GM23338 (cell line): ENCODE data around the gene EXOC4. TPM values are rescaled to one million over a fixed set of nuclear protein-coding genes. Genes with fewer than 3 reads are reported as not detected.

Experiments used
- ATAC-seq: fragments of 200-7000 bp; cut with Tn5 transposase; 3 replicates; pipeline ENCODE4 v1.9.1; 2020
- DNase-seq: peaks from one replicate; pipeline ENCODE4 v3.0.0-alpha.2; 2015; ENCODE audit warnings: low spot score
- H2AFZ ChIP-seq: fragments of 200-600 bp; sonication (generic); 2 replicates; pipeline ENCODE4 v1.8.0; 2016; ENCODE audit warnings: antibody characterized with exemption, mild to moderate bottlenecking, moderate library complexity
- H3F3A ChIP-seq: fragments of 200-600 bp; sonication (generic); replicated peaks from 2 replicates; pipeline ENCODE4 v1.8.0; 2017; ENCODE audit warnings: antibody characterized with exemption, mixed run types, low read depth
- H3K27ac ChIP-seq: fragments of 200-600 bp; sonication (generic); 2 replicates; pipeline ENCODE4 v1.6.1; 2016; ENCODE audit warnings: low read depth
- H3K27me3 ChIP-seq: fragments of 200-600 bp; sonication (generic); 2 replicates; pipeline ENCODE4 v1.8.0; 2016; ENCODE audit warnings: mild to moderate bottlenecking, mixed run types, moderate library complexity; ENCODE audit not compliant: insufficient read depth
- H3K36me3 ChIP-seq: fragments of 200-600 bp; sonication (generic); 2 replicates; pipeline ENCODE4 v1.8.0; 2016; ENCODE audit warnings: mild to moderate bottlenecking; ENCODE audit not compliant: insufficient read depth
- H3K4me1 ChIP-seq: fragments of 200-600 bp; sonication (generic); 2 replicates; pipeline ENCODE4 v1.8.0; 2016; ENCODE audit warnings: mild to moderate bottlenecking, moderate library complexity; ENCODE audit not compliant: insufficient read depth
- H3K4me2 ChIP-seq: fragments of 200-600 bp; sonication (generic); 2 replicates; pipeline ENCODE4 v1.7.1; 2017; ENCODE audit warnings: mixed run types
- H3K4me3 ChIP-seq: fragments of 200-600 bp; sonication (generic); 2 replicates; pipeline ENCODE4 v1.6.1; 2016; ENCODE audit warnings: mixed run types
- H3K79me2 ChIP-seq: fragments of 200-600 bp; sonication (generic); replicated peaks from 2 replicates; pipeline ENCODE4 v1.8.0; 2017; ENCODE audit warnings: mild to moderate bottlenecking; ENCODE audit not compliant: insufficient read depth
- H3K9me2 ChIP-seq: fragments of 200-600 bp; sonication (generic); 2 replicates; pipeline ENCODE4 v1.8.0; 2017; ENCODE audit not compliant: insufficient read depth
- H4K20me1 ChIP-seq: fragments of 200-600 bp; sonication (generic); replicated peaks from 2 replicates; pipeline ENCODE4 v1.8.0; 2017; ENCODE audit warnings: mild to moderate bottlenecking; ENCODE audit not compliant: insufficient read depth
- H3K27ac Mint-ChIP-seq: 2 replicates; pipeline ENCODE4 v1.8.0; 2020; ENCODE audit warnings: inconsistent platforms, mild to moderate bottlenecking, moderate library complexity, mixed read lengths
- H3K27me3 Mint-ChIP-seq: 3 replicates; pipeline ENCODE4 v1.8.0; 2022; ENCODE audit warnings: low read depth, mild to moderate bottlenecking, moderate library complexity, mixed read lengths, inconsistent platforms; ENCODE audit not compliant: insufficient read depth, poor library complexity
- H3K36me3 Mint-ChIP-seq: 3 replicates; pipeline ENCODE4 v1.8.0; 2021; ENCODE audit warnings: low read depth, mild to moderate bottlenecking, inconsistent platforms, moderate library complexity, mixed read lengths
- H3K4me1 Mint-ChIP-seq: 3 replicates; pipeline ENCODE4 v1.8.0; 2020; ENCODE audit warnings: mild to moderate bottlenecking, inconsistent platforms, mixed read lengths
- H3K4me3 Mint-ChIP-seq: 3 replicates; pipeline ENCODE4 v1.8.0; 2021; ENCODE audit warnings: moderate library complexity, mild to moderate bottlenecking, inconsistent platforms, mixed read lengths
- H3K9me3 Mint-ChIP-seq: 3 replicates; pipeline ENCODE4 v1.8.0; 2020; ENCODE audit warnings: moderate library complexity, mild to moderate bottlenecking, inconsistent platforms, mixed read lengths
- CREB1 ChIP-seq: fragments of 250-450 bp; sonication (Bioruptor Pico); IDR thresholded peaks from 2 replicates; pipeline ENCODE4 v1.5.0; 2020; ENCODE audit warnings: low read depth, mild to moderate bottlenecking, moderate library complexity
- CTCF ChIP-seq, 2 experiments: fragments of 200-600 bp in 1 of 2; sonication (generic) in 1 of 2; conservative IDR thresholded peaks; 2 replicates each; pipeline versions ENCODE4 v1.5.1 to v1.6.1; 2016 to 2017; ENCODE audit warnings: antibody characterized with exemption in 2 of 2, low read depth in 2 of 2, mild to moderate bottlenecking in 2 of 2, moderate library complexity in 1 of 2
- ETS1 ChIP-seq: IDR thresholded peaks from 2 replicates; pipeline ENCODE4 v1.6.1; 2016; ENCODE audit warnings: antibody characterized with exemption
- EZH2 ChIP-seq: fragments of 200-600 bp; sonication (generic); IDR thresholded peaks from one replicate; pipeline ENCODE4 v1.8.0; 2017; ENCODE audit warnings: antibody characterized with exemption, mild to moderate bottlenecking, low read depth; ENCODE audit not compliant: unreplicated experiment
- EZH2phosphoT487 ChIP-seq: fragments of 200-600 bp; sonication (generic); IDR thresholded peaks from one replicate; pipeline ENCODE4 v1.8.1; 2018; ENCODE audit warnings: antibody characterized with exemption; ENCODE audit not compliant: unreplicated experiment
- JUNB ChIP-seq: IDR thresholded peaks from one replicate; pipeline ENCODE4 v1.6.1; 2016; ENCODE audit warnings: antibody characterized with exemption; ENCODE audit not compliant: unreplicated experiment
- NANOG ChIP-seq: IDR thresholded peaks from 2 replicates; pipeline ENCODE4 v1.6.1; 2016; ENCODE audit warnings: antibody characterized with exemption, borderline replicate concordance
- POLR2AphosphoS5 ChIP-seq: IDR thresholded peaks from 2 replicates; pipeline ENCODE4 v1.6.1; 2016; ENCODE audit warnings: antibody characterized with exemption, low read depth
- REST ChIP-seq: IDR thresholded peaks from one replicate; pipeline ENCODE4 v1.6.1; 2018; ENCODE audit warnings: antibody characterized with exemption; ENCODE audit not compliant: unreplicated experiment
- STAT1 ChIP-seq: IDR thresholded peaks from one replicate; pipeline ENCODE4 v1.6.1; 2016; ENCODE audit warnings: antibody characterized with exemption; ENCODE audit not compliant: unreplicated experiment
- ZNF114 ChIP-seq: fragments of 250-450 bp; sonication (Bioruptor Pico); IDR thresholded peaks from 2 replicates; pipeline ENCODE4 v1.5.0; 2020; ENCODE audit warnings: mild to moderate bottlenecking, moderate library complexity
- ZNF331 ChIP-seq: fragments of 250-450 bp; sonication (Bioruptor Pico); IDR thresholded peaks from 2 replicates; pipeline ENCODE4 v1.5.0; 2020; ENCODE audit warnings: low read depth, mild to moderate bottlenecking, moderate library complexity
- ZNF462 ChIP-seq: fragments of 250-450 bp; sonication (Bioruptor Pico); IDR thresholded peaks from 2 replicates; pipeline ENCODE4 v1.5.0; 2020; ENCODE audit warnings: mild to moderate bottlenecking, moderate library complexity
- polyA plus RNA-seq: library from polyadenylated mRNA; unstranded; fragments of >200 nt; fragmentation: Nextera tagmentation; extraction: Ambion mirVana; gene quantifications from 2 replicates; pipeline ENCODE4 v1.2.1, GENCODE V29; 2016
- total RNA-seq: library from RNA; depleted of rRNA; stranded (reverse); fragments of >200 nt; shearing (Covaris generic); gene quantifications from 2 replicates; pipeline ENCODE4 v1.2.3, GENCODE V29; 2014

The EXOC4 gene
- total and polyA plus RNA-seq, 2 experiments from 2014 or later, result 37.5 to 52.7 TPM

GRCh38 chr7:133770863-133771492 lies 518.1 kb downstream of the EXOC4 start:
- H2AFZ ChIP-seq, result no peak overlapping the region
- Mint-ChIP-seq H3K36me3 (no peaks in the 10 kb centered on the region), H3K27me3 (no peaks in the 10 kb centered on the region), H3K27ac (peak overlapping the region; percentile 54), H3K9me3 (no peaks in the 10 kb centered on the region), H3K4me1 (peaks cover 32% of the 10 kb centered on the region), H3K4me3 (no peak overlapping the region)
- no peak for ATAC-seq
- 0 out of 2 replicates have a peak, but pooled peaks cover 5% of the 10 kb centered on the region for H4K20me1 ChIP-seq
- H3K4me3 ChIP-seq, result no peak overlapping the region
- H3K36me3 ChIP-seq, result no peaks in the 10 kb centered on the region
- TF ChIP-seq ZNF331 (CRISPR knock-in tag) (no peak), STAT1 (no peak), CTCF (conservative IDR thresholded peaks at IDR 0.05; ENCODE audit: low read depth in 2 of 2) (no peak), EZH2 (no peak), ETS1 (no peak), POLR2AphosphoS5 (no peak), JUNB (no peak), NANOG (no peak), REST (no peak), ZNF114 (CRISPR knock-in tag) (no peak), EZH2phosphoT487 (no peak), ZNF462 (CRISPR knock-in tag) (no peak), CREB1 (CRISPR knock-in tag) (no peak)
- no peaks in the 10 kb centered on the region for H3K9me2 ChIP-seq
- H3K4me2 ChIP-seq, result no peak overlapping the region
- no peaks in the 10 kb centered on the region for H3K79me2 ChIP-seq
- DNase-seq, result no peak
- H3K27ac ChIP-seq, result no peak overlapping the region
- peaks cover 24% of the 10 kb centered on the region for H3K4me1 ChIP-seq
- H3F3A ChIP-seq, result no peaks in the 10 kb centered on the region
- H3K27me3 ChIP-seq, result no peaks in the 10 kb centered on the region
